NCI-H128 (cell line): ENCODE data around the gene APOB.

ENCODE experiments used
- DNase-seq: peaks from one replicate; lab custom pipeline; 2025; ENCODE audit not compliant: unreplicated experiment; lab: John Stamatoyannopoulos, UW

The APOB gene

GRCh38 chr2:21020031-21020667 is 23.7 kb downstream of the APOB start:
- no peak for DNase-seq

GRCh38 chr2:21019678-21020021 is 24.2 kb downstream of the APOB start:
- no peak for DNase-seq

DNA sequence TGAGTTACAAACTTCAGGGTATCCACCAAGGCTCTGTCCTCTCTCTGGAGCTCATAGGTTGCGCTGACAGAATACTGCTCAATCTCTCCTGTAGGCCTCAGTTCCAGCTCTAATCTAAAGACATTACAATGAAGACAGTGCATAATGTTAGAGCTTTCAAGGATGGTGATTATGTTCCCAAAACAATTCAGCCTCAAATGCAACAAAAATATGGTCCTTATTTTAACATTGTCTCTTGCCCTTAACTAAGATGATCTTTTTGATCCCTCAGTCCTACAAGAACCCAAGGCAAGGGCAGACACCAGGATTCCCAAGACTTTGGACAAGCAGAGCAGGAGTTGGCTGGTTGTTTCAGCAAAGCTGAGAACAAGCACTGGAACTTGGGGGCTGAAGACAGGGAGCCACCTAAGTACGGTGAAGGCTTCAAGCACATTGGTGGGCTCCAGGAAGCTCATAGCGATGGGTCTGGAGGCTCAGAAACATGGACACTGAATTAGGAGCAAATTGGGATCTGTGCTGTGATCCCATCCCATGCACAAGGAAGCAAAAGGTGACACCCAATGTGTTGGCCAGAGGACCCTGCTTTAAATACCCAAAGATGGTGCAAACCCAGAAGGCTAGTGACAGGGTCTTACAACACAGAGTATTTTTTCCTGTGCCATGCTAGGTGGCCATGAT is 24.7 kb downstream of the APOB start:
- DNase-seq = no peak

GRCh38 chr2:21018290-21018689 is 25.6 kb downstream of the APOB start:
- DNase-seq = no peak

DNA sequence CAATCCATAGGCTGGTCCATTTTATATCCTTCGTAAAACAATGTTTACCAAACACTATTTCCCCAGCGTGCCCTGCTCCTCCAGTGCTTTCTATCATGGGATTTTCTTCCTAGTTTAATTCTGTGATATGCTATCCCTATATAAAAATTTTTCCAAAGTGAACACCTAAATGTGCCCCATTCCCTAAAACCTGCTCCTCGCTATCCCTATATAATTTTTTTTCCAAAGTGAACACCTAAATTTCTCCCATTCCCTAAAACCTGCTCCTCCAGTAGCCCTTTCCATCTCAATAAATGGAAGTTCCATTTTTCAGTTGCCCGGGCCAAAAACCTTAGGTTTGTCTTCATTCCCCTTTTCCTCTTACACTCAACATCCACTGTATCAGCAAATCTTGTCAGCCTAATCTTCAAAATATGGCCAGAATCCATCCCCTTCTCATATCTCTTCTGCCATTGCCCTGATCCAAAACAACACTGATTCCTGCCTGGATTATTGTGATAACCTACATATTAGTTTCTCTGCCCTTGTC is 26.1 kb downstream of the APOB start:
- no peak for DNase-seq

DNA sequence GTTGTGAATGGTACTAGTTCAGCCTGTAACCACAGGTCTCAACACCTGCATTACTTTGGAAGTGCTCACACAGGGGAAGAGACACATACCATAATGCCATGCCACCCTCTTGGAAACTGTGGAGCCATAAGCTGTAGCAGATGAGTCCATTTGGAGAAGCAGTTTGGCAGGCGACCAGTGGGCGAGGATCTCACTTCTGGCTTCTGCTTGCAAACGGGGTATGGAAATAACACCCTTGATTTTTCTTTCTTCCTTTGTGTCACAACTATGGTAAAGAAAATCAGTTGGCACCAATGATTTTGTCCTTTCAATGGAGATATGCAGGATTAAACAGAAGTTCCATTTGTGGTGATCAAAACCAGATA is 28.6 kb downstream of the APOB start:
- no peak for DNase-seq

DNA sequence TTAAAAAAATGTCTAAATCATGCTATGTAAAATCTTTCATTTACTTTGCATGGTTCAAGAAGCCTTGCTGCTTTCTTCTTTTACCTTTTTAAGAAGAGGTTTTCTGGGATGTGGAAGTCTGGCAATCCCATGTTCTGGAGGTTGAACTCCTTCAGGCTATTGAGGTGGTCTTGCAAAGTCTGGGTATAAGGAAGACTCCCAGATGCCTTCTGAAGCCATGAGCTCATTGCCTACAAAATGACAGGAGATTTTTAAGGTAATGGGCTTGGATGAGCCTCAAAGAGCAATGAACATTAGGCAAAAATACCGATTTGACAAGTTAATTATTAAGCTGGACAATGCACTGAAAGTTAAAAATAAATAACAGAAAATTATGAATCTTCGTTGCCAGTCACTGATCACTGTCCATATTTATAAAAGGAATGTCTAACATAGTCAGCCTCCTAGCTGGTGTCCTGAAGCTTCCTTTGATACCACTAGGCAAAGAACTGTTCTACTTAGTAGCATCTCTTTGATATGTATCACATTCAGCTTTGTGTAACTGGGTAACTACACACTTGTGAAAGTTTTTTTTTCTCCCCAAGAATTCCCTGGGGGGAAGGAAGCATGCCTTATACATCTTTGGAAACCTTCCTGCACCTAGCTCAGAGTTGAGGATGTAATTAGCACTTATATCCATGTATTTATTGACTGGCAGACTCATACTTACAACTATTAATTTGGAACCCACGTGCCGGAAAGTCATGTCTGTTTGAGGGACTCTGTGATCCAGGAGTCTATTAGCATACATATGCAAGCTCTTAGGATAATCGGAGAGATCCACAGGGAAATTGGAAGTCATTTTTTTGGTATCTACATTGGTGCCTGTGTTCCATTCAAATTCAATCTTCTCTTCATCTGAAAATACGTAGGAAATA is 29.3 kb downstream of the APOB start:
- no peak for DNase-seq

DNA sequence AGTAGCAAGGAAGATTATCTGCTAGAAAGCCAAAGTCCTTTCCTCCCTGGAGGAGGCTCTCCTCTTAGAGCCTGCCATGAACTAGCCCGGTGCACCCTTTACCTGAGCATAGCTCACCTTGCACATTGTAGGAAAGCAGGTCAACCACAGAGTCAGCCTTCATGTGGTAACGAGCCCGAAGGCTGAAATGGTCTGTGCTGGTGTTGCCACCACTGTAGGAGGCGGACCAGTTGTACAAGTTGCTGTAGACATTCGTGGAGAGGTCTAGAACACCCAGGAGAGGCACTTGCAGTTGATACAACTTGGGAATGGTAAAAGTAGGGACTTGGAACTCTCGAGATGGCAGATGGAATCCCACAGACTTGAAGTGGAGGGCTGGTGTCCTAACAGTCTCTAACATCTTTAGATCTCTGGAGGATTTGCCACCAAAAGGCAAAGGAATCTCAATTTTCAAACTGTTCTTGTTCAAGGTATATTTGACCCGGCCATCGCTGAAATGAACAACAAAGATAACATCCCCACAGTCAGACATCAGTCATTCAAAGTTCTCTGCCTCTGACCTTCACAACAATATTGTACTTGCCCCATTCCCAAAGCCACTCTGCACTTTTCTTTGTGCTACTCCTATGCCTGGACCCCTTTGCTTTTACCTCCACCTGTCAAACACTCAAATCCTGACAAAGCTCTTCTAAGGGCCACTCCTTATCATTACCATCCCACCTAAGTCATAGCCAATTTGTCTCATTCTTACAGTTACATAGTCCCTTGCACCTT is 30.6 kb downstream of the APOB start:
- no peak for DNase-seq

GRCh38 chr2:21012557-21012937 is 31.3 kb downstream of the APOB start:
- DNase-seq = no peak

- DNase-seq = no peak
Measured at GRCh38 chr2:21011876-21012556, 31.9 kb downstream of the APOB start.

DNA sequence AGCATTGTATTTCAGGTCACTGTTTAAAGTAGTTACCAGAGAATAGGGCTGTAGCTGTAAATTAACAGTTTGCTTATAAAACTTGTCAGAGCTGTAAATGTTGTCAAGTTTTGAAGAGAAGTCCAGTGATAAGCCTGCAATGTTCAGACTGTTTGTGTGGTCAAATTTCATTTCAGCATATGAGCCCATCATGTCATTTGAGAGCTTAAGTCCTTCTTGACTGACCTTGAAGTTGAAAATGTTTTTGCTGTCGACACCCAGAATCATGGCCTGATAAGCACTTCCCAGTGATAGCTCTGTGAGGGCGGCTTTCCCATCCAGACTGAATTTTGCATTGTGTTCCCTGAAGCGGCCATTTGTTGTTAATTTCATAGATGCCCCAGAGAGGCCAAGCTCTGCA is 32.4 kb downstream of the APOB start:
- DNase-seq = no peak

DNA sequence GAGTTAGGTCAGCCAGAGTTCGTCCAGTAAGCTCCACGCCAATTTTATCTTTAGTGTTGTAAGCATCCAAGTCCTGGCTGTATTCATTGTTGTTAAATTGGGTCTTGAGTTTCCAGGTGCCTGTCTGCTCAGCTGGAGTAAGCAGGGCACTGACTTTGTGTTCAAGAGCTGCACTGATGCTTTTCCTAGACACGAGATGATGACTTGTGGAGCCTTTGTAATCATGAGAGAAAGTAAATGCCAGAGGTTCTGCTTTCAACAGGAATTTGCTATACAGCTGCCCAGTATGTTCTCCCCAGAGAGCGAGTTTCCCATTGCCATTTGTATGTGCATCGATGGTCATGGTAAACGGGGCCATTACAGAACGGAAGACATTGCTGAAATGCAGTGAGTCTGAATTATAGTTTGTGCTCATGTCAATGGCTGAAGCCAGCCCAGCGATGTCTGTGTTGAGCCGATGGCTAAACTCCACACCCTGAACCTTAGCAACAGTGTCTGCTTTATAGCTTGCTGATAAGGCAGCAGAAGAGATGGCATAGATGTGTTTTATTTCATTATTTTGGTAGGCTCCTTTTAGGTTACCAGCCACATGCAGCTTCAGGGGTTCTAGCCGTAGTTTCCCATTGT is 32.9 kb downstream of the APOB start:
- DNase-seq = no peak

GRCh38 chr2:21009662-21010225 is 34.1 kb downstream of the APOB start:
- no peak for DNase-seq

DNA sequence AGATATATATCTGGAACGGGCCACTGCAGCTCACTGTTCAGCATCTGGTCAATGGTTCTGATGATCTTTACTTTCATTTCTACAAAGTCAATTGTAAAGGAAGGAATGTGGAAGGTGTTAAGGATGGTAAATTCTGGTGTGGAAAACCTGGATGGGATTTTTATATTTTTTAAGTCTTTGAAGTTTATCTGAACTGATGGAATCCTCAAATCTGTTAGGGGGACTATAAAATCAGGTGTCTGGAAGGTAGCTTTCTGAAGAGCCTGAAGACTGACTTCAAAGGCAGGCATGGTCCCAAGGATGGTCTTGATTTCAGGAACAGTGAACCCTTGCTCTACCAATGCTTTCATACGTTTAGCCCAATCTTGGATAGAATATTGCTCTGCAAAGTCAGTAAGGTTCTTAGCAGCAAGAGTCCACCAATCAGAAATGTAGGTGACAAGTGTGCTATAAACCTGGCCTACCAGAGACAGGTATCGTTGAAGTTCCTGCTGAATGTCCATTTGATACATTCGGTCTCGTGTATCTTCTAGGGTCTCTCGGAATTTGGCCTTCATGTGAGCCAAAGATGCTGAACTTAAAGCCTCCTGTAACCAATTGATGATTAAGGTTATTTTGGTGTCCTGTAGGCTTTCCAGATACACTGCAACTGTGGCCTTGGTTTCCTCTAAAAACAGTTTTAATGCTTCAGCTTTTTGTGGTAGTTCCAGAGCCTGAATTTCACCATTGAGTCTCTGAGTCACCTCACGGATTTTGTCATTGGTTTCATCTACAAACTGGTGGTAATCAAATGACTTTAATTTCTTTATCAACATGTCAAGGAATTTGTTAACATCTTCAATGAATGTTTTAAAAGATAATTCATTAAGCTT is 34.8 kb downstream of the APOB start:
- no peak for DNase-seq

- no peak for DNase-seq
Measured at GRCh38 chr2:21008014-21008789, 35.7 kb downstream of the APOB start.

DNA sequence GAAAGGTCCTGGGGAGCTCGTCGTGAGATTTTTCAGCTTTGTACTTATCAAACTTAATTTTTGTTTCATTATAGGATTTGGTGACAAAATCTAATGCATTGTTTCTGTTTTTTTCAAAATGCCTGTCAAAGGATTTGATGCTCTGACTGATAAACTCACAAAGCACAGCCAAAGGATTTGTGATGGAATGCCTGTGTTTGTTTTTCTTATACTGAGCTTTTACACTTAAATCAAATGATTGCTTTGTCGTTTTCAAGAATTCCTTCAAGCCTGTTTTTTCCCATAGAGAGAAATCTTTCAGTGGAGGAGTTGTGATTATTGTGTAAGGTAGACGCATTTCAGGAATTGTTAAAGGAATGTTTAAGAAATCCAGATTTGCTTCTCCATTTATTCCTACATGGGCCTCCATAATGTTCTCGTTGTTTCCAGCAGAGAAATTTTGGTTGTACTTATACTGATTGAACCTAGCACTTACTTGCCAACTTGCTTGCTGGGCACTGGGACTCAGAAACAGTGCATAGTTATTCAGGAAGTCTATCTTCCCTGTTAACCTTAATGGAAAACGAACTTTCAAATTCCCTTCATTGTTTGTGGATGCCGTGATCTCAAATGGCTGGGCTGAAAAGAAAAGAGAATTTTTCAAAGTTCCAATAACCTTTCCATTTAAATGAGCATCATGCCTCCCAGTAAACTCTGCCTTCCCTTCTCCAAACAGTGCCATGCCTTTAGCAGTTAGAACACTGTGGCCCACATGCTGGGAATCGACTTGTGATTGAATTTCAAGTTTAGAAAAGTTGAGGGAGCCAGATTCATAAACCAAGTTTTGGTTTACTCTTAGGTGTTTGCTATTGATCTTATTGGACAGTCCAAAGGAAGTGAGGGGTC is 36.5 kb downstream of the APOB start:
- no peak for DNase-seq
